Measurements from ENCODE around the gene CSRNP2. TPM values are rescaled to one million over a fixed set of nuclear protein-coding genes. Genes with fewer than 3 reads are reported as not detected.

The CSRNP2 gene
- total RNA-seq, 1 experiment from 2014 or later: 18.1 TPM

GRCh38 chr12:51098611-51099010 is 15.2 kb upstream of the CSRNP2 start:
- CTCF ChIA-PET: interaction anchor here (0.6 kb wide), 1 partner anchor 50 kb away, joined by 4 read pairs; no protein-coding TSS in a partner anchor
- Mint-ChIP-seq H3K4me1 (ENCODE audit: low read depth, unreplicated experiment) (no peaks in the 10 kb centered on the region), H3K27me3 (ENCODE audit: unreplicated experiment) (no peaks in the 10 kb centered on the region), H3K27ac (ENCODE audit: unreplicated experiment) (no peak overlapping the region), H3K9me3 (ENCODE audit: low read depth, unreplicated experiment) (no peaks in the 10 kb centered on the region), H3K36me3 (ENCODE audit: insufficient read depth, unreplicated experiment) (peaks cover 24% of the 10 kb centered on the region), H3K4me3 (ENCODE audit: low read depth, unreplicated experiment) (no peak overlapping the region)
- intact Hi-C loops (cut with micrococcal nuclease; ENCODE audit: unreplicated experiment): no loop called here
- no peak for DNase-seq
- no TSS peak for BruUV-seq (replicated peaks)
- TF ChIP-seq CTCF (IDR thresholded peaks at IDR 0.05; ENCODE audit: unreplicated experiment): no peak

- no TSS peak for BruUV-seq (replicated peaks)
- Mint-ChIP-seq H3K9me3 (ENCODE audit: low read depth, unreplicated experiment) (no peaks in the 10 kb centered on the region), H3K27ac (ENCODE audit: unreplicated experiment) (no peak overlapping the region), H3K27me3 (ENCODE audit: unreplicated experiment) (no peaks in the 10 kb centered on the region), H3K4me1 (ENCODE audit: low read depth, unreplicated experiment) (no peaks in the 10 kb centered on the region), H3K36me3 (ENCODE audit: insufficient read depth, unreplicated experiment) (peaks cover 16% of the 10 kb centered on the region), H3K4me3 (ENCODE audit: low read depth, unreplicated experiment) (no peak overlapping the region)
- no peak for DNase-seq
- TF ChIP-seq CTCF (IDR thresholded peaks at IDR 0.05; ENCODE audit: unreplicated experiment): no peak
- intact Hi-C loops (cut with micrococcal nuclease; ENCODE audit: unreplicated experiment): no loop called here
- CTCF ChIA-PET: no interaction called here
Measured at GRCh38 chr12:51090705-51091229, 7.4 kb upstream of the CSRNP2 start.

- DNase-seq: no peak
- no peaks in the 10 kb centered on the region for H3K9me3 Mint-ChIP-seq (ENCODE audit: low read depth, unreplicated experiment)
- no TSS peak for BruUV-seq (replicated peaks)
- peaks cover 24% of the 10 kb centered on the region for H3K36me3 Mint-ChIP-seq (ENCODE audit: insufficient read depth, unreplicated experiment)
- no peaks in the 10 kb centered on the region for H3K4me1 Mint-ChIP-seq (ENCODE audit: low read depth, unreplicated experiment)
- CTCF ChIA-PET: no interaction called here
- intact Hi-C loops (cut with micrococcal nuclease; ENCODE audit: unreplicated experiment): no loop called here
- no peak overlapping the region for H3K27ac Mint-ChIP-seq (ENCODE audit: unreplicated experiment)
- no peak overlapping the region for H3K4me3 Mint-ChIP-seq (ENCODE audit: low read depth, unreplicated experiment)
- H3K27me3 Mint-ChIP-seq (ENCODE audit: unreplicated experiment): no peaks in the 10 kb centered on the region
- TF ChIP-seq CTCF (IDR thresholded peaks at IDR 0.05; ENCODE audit: unreplicated experiment): no peak
Measured at GRCh38 chr12:51087818-51088217, 4.4 kb upstream of the CSRNP2 start.

- CTCF ChIA-PET: no interaction called here
- BruUV-seq (replicated peaks): no TSS peak
- Mint-ChIP-seq H3K27ac (ENCODE audit: unreplicated experiment) (no peak overlapping the region), H3K36me3 (ENCODE audit: insufficient read depth, unreplicated experiment) (peaks cover 28% of the 10 kb centered on the region), H3K9me3 (ENCODE audit: low read depth, unreplicated experiment) (no peaks in the 10 kb centered on the region), H3K27me3 (ENCODE audit: unreplicated experiment) (no peaks in the 10 kb centered on the region), H3K4me3 (ENCODE audit: low read depth, unreplicated experiment) (no peak overlapping the region), H3K4me1 (ENCODE audit: low read depth, unreplicated experiment) (peaks cover 6% of the 10 kb centered on the region)
- TF ChIP-seq CTCF (IDR thresholded peaks at IDR 0.05; ENCODE audit: unreplicated experiment): no peak
- DNase-seq: no peak
- intact Hi-C loops (cut with micrococcal nuclease; ENCODE audit: unreplicated experiment): no loop called here
Measured at GRCh38 chr12:51086933-51087332, 3.5 kb upstream of the CSRNP2 start.
